K562 (cell line): ENCODE results near the gene PIGC. TPM values are rescaled to one million over a fixed set of nuclear protein-coding genes. Genes with fewer than 3 reads are reported as not detected.

Source experiments
- BHLHE40 ChIP-seq: IDR thresholded peaks from 2 replicates; pipeline ENCODE4 v1.6.1; 2011; ENCODE audit warnings: low read length, improper control_type of control experiment
- CLOCK ChIP-seq: fragments of 250-450 bp; sonication (Bioruptor Pico); IDR thresholded peaks from 2 replicates; pipeline ENCODE4 v1.4.0; 2020; ENCODE audit warnings: mild to moderate bottlenecking, moderate library complexity, borderline replicate concordance
- DDX20 ChIP-seq: fragments of 450-650 bp; IDR thresholded peaks from 2 replicates; pipeline ENCODE4 v1.6.1; 2016; ENCODE audit warnings: missing genetic modification characterization, low read depth, mild to moderate bottlenecking, missing compliant biosample characterization, moderate library complexity
- E2F4 ChIP-seq: sonication (generic); formaldehyde crosslinking; IDR thresholded peaks from 2 replicates; pipeline ENCODE4 v1.8.0; 2022; ENCODE audit warnings: mild to moderate bottlenecking, low read depth, missing genetic modification reagents
- ELF4 ChIP-seq: fragments of 450-650 bp; formaldehyde crosslinking; IDR thresholded peaks from 2 replicates; pipeline ENCODE4 v1.4.0; 2022; ENCODE audit warnings: missing genetic modification characterization
- FOXM1 ChIP-seq, 2 experiments: fragments of 450-650 bp in 1 of 2; sonication (generic) in 1 of 2; formaldehyde crosslinking in 1 of 2; IDR thresholded peaks; 2 replicates each; pipeline versions ENCODE4 v1.6.1 to v1.9.0; 2017 to 2022; ENCODE audit warnings: low read depth in 2 of 2, mild to moderate bottlenecking in 2 of 2, missing genetic modification reagents in 1 of 2, moderate library complexity in 1 of 2
- MCM2 ChIP-seq: fragments of 450-650 bp; IDR thresholded peaks from 2 replicates; pipeline ENCODE4 v1.6.1; 2017; ENCODE audit warnings: low read depth, mild to moderate bottlenecking
- NFIC ChIP-seq: fragments of 450-650 bp; IDR thresholded peaks from 2 replicates; pipeline ENCODE4 v1.6.1; 2017; ENCODE audit warnings: mild to moderate bottlenecking, inconsistent platforms
- PHB ChIP-seq: fragments of 250-450 bp; sonication (Bioruptor Pico); IDR thresholded peaks from 2 replicates; pipeline ENCODE4 v1.5.0; 2021
- POLR2AphosphoS5 ChIP-seq: IDR thresholded peaks from 2 replicates; pipeline ENCODE4 v1.6.1; 2011; ENCODE audit warnings: mild to moderate bottlenecking, low read depth, low read length, moderate library complexity; ENCODE audit not compliant: control insufficient read depth, insufficient read depth
- RBM15 ChIP-seq: fragments of 200-400 bp; formaldehyde crosslinking; IDR thresholded peaks from 2 replicates; pipeline ENCODE4 v1.6.1; 2018; ENCODE audit warnings: mild to moderate bottlenecking, low read length, moderate library complexity; ENCODE audit not compliant: insufficient read depth
- RCOR1 ChIP-seq, 2 experiments: IDR thresholded peaks; 2 replicates each; pipeline ENCODE4 v1.6.1; 2012; ENCODE audit warnings: low read depth in 2 of 2, low read length in 2 of 2, borderline replicate concordance in 1 of 2, improper control_type of control experiment in 1 of 2
- SAFB ChIP-seq: fragments of 200-400 bp; formaldehyde crosslinking; IDR thresholded peaks from 2 replicates; pipeline ENCODE4 v1.6.1; 2017; ENCODE audit warnings: low read depth, low read length, borderline replicate concordance
- SIN3A ChIP-seq, 2 experiments: fragments of 150-350 bp in 1 of 2; IDR thresholded peaks; 2 replicates each; pipeline ENCODE4 v1.6.1; 2011 to 2016; ENCODE audit warnings: borderline replicate concordance in 2 of 2, low read depth in 2 of 2, low read length in 2 of 2, mild to moderate bottlenecking in 2 of 2, moderate library complexity in 2 of 2; ENCODE audit not compliant: control insufficient read depth in 1 of 2
- TCF7 ChIP-seq: sonication (generic); IDR thresholded peaks from 2 replicates; pipeline ENCODE4 v1.6.1; 2016; ENCODE audit warnings: antibody characterized with exemption, borderline replicate concordance
- ZBTB34 ChIP-seq: fragments of 250-450 bp; sonication (Bioruptor Pico); IDR thresholded peaks from 2 replicates; pipeline ENCODE4 v1.8.0; 2021; ENCODE audit warnings: mild to moderate bottlenecking, moderate library complexity
- ZMIZ1 ChIP-seq, 2 experiments: fragments of 150-350 bp in 1 of 2; IDR thresholded peaks; 2 replicates each; pipeline ENCODE4 v1.6.1; 2012 to 2016; ENCODE audit warnings: low read depth in 2 of 2, low read length in 2 of 2, mild to moderate bottlenecking in 1 of 2, moderate library complexity in 1 of 2
- ZNF134 ChIP-seq: fragments of 250-450 bp; sonication (Bioruptor Pico); conservative IDR thresholded peaks from 2 replicates; pipeline ENCODE4 v1.4.0; 2020
- polyA plus RNA-seq, 8 experiments: library from polyadenylated mRNA; depleted of rRNA in 4 of 8; stranded (reverse) in 5 of 8; unstranded in 3 of 8; fragments of >200 nt; fragmentation: Nextera tagmentation in 2 of 8; fragmentation: Illumina TruSeq in 1 of 8; extraction: Ambion mirVana in 2 of 8; extraction: Trizol in 1 of 8; gene quantifications; 2 replicates each; pipeline versions ENCODE4 v1.2.1 to v1.2.3, GENCODE V29; 2011 to 2014; ENCODE audit warnings: inconsistent platforms in 1 of 8, missing spikeins in 1 of 8
- total RNA-seq, 7 experiments: library from RNA; depleted of rRNA in 6 of 7; stranded (reverse); fragments of >200 nt in 6 of 7; fragmentation: Illumina TruSeq in 2 of 7; extraction: Trizol in 2 of 7; gene quantifications; 2 replicates each; pipeline versions ENCODE4 v1.2.1 to v1.2.3, GENCODE V29; 2011 to 2021; ENCODE audit warnings: low replicate concordance in 1 of 7

The PIGC gene
- total and polyA plus RNA-seq, 9 of the 15 experiments (the other 6 are each of a cell fraction or from before 2014, with no cell fraction given) = 30.5 to 97.9 (median 54.7) TPM

- TF ChIP-seq CLOCK (CRISPR knock-in tag) (no peak; the same call in 1 of the 2 replicates), ZNF134 (CRISPR knock-in tag) (peak; percentile 55; the same call in 1 of the 2 replicates), SAFB (no peak), MCM2 (no peak), DDX20 (tag) (no peak), NFIC (peak; percentile 82), RBM15 (no peak), TCF7 (no peak), ZBTB34 (CRISPR knock-in tag) (no peak), ELF4 (CRISPR knock-in tag) (peak; percentile 96), RCOR1 (IDR thresholded peaks at IDR 0.05; ENCODE audit: borderline replicate concordance in 1 of 2, low read depth in 2 of 2, low read length in 2 of 2) (peak; percentile 77 to 90; a peak in 3 of 4 replicates), PHB (CRISPR knock-in tag) (no peak), E2F4 (no peak), ZMIZ1 (IDR thresholded peaks at IDR 0.05; ENCODE audit: low read depth in 2 of 2, low read length in 2 of 2) (peak in 1 of 2 experiments; percentile 85; a peak in 2 of 4 replicates), SIN3A (IDR thresholded peaks at IDR 0.05; ENCODE audit: borderline replicate concordance in 2 of 2, control insufficient read depth in 1 of 2, low read depth in 2 of 2, low read length in 2 of 2) (no peak), POLR2AphosphoS5 (peak; percentile 85), FOXM1 (IDR thresholded peaks at IDR 0.05; ENCODE audit: low read depth) (peak; percentile 60; the same call in 1 of the 2 replicates), FOXM1 (CRISPR knock-in tag; IDR thresholded peaks at IDR 0.05; ENCODE audit: low read depth) (no peak), BHLHE40 (peak; percentile 55; the same call in 1 of the 2 replicates)
These were observed 12.5 kb upstream of the PIGC start (continued) for GRCh38 chr1:172456344-172456769.
